HG02623 (cell line): ENCODE data around the gene ARRDC2.

Source experiments
- ATAC-seq: cut with Tn5 transposase; IDR thresholded peaks from one replicate; pipeline ENCODE4 v1.9.1; 2021; ENCODE audit warnings: moderate library complexity; ENCODE audit not compliant: unreplicated experiment

Gene ARRDC2

DNA sequence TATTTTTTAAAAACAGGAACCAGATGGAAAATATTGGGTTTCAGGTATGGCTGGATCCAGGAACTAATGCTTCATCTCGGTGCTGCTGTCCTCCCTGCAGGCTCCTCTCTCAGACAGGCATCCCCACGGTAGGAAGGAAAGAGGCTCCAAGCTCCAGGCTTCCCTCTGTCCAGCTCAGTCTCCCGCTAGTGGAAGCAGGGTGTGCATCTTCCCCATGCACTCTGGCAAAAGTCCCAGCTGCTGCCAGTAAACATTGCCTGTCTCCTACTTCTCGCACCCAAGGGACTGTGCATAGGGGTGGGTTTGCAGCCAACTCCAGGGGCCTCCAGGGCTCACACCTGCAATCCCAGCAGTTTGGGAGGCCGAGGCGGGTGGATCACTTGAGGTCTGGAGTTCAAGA, 49.6 kb downstream of the ARRDC2 start:
- no peak for ATAC-seq

- no peak for ATAC-seq
These were observed 50.4 kb downstream of the ARRDC2 start for GRCh38 chr19:18058208-18059009.

DNA sequence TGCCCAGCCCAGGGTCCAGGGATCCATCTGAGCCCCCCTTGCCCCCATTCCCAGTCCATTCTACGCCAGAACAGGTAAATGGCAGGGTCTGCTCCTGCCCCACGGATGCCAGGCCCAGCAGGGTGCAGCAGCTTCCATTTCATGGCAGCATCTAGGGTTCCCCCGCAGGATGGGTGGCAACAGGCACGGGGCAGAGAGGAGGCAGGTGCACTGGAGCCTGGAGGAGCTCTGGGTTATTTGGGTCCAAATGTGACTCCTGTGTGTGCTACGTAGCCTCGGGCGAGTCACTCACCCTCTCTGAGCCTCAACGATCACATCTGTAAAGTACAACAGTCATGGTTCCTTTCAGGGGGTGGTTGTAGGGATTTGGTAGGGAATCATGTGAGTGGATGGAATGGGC, 51.3 kb downstream of the ARRDC2 start:
- ATAC-seq = no peak

GRCh38 chr19:18059902-18060301, 51.9 kb downstream of the ARRDC2 start:
- ATAC-seq = no peak

DNA sequence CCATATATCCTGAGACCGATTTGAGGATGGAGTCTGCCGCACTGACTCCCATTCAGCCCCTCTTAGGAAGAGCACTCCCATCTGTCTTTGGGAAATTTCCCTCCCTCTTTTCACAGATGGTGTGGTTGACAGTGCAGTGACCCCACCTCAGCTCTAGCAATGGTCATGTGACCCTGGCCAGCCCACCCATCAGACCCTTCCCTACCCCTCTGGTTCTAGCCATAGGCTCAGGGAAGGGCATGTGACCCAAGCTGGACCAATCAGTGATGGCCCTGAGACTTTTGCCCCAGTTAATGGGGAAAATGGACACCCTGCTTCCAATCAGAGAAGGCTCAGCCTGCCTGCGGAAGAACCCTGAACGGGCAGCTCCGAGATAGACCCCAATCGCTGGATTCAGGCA, 52.5 kb downstream of the ARRDC2 start:
- no peak for ATAC-seq

DNA sequence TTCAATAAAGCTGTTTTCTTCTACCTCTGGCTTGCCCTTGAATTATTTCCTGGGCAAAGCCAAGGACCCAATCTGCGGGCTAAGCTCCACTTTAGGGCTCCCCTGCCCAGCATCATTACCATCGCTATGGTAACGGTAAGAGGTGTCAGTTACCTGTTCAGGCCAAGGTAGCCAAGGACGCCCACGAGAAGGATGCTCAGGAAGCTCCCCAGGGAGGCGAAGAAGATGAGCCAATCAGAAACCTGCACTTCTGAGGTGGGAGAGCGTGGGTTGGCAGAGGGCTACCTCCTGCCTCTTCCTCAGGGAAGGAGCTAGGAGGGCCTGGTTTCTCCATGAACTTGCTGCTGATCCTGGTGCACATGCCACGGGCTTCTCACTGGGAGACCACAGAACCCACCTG, 54.1 kb downstream of the ARRDC2 start:
- no peak for ATAC-seq

- ATAC-seq = no peak
These were observed 55.5 kb downstream of the ARRDC2 start for GRCh38 chr19:18063463-18063862.
